Activated naive CD4-positive, alpha-beta T cell treated with anti-CD3 and anti-CD28 coated beads, Interleukin-2, amount 50 U/mL, for 72 hours (primary cell): Measurements from ENCODE around the gene NDUFC1. TPM values are rescaled to one million over a fixed set of nuclear protein-coding genes. Genes with fewer than 3 reads are reported as not detected.
"Not testable (repeated sequence)": the region's sequence is repeated elsewhere in the genome, so short reads cannot be mapped to it uniquely, and the experiment has no call there.

Source experiments
- ATAC-seq, 2 donors: fragments of 150-1000 bp; cut with Tn5 transposase; 2 replicates each; pipeline ENCODE4 v1.10.0; 2021; ENCODE audit warnings: mild to moderate bottlenecking in 2 of 2, moderate library complexity in 2 of 2
- DNase-seq, 2 donors: peaks; one replicate each; pipeline ENCODE4 v3.0.0; 2021 to 2022; ENCODE audit warnings: low spot score in 2 of 2
- H3K27ac Mint-ChIP-seq, 2 donors: one replicate each; pipeline ENCODE4 v1.8.0; 2022; ENCODE audit warnings: mild to moderate bottlenecking in 2 of 2, mixed read lengths in 2 of 2
- H3K36me3 Mint-ChIP-seq, 2 donors: one replicate each; pipeline ENCODE4 v1.8.0; 2022; ENCODE audit warnings: mixed read lengths in 2 of 2
- H3K9me3 Mint-ChIP-seq, 2 donors: one replicate each; pipeline ENCODE4 v1.8.0; 2022; ENCODE audit warnings: mixed read lengths in 2 of 2
- total RNA-seq, 2 donors: library from RNA; stranded (reverse); gene quantifications; one replicate each; pipeline ENCODE4 v1.2.3, GENCODE V29; 2022

The NDUFC1 gene
- 10 to 100 TPM; 29.8 to 47.5 TPM for total RNA-seq

GRCh38 chr4:139301821-139302611 lies at the start of gene NDUFC1:
Gene NDUFC1, minus strand, starts transcription at chr4:139302477. Its CDS starts 6,679 bp downstream, at chr4:139295798.
- DNase-seq: peak; percentile 67 to 70
- Mint-ChIP-seq H3K36me3 (peaks cover 24 to 63% of the 10 kb centered on the region in 2 donors), H3K9me3 (no peaks in the 10 kb centered on the region), H3K27ac (peak within 1 kb of the TSS; percentile 98 to 99)
- peak; percentile 56 to 62 for ATAC-seq

- DNase-seq (no peak), ATAC-seq (no peak)
- Mint-ChIP-seq H3K27ac (no peak overlapping the region), H3K36me3 (peaks cover 6 to 13% of the 10 kb centered on the region in 2 donors), H3K9me3 (no peaks in the 10 kb centered on the region)
Observed at GRCh38 chr4:139337612-139338011, 35.3 kb upstream of the NDUFC1 start.

- ATAC-seq (peak in 1 of 2 donors; percentile 79), DNase-seq (no peak)
- peaks cover 5 to 35% of the 10 kb centered on the region in 2 donors for H3K36me3 Mint-ChIP-seq
- H3K27ac Mint-ChIP-seq: peak overlapping the region in 1 of 2 donors; percentile 41
- H3K9me3 Mint-ChIP-seq: no peaks in the 10 kb centered on the region
Observed at GRCh38 chr4:139333046-139333445, 30.8 kb upstream of the NDUFC1 start.

- DNase-seq: no peak
- Mint-ChIP-seq H3K9me3 (no peaks in the 10 kb centered on the region), H3K27ac (peak overlapping the region; percentile 46 to 57), H3K36me3 (peaks cover 0 to 28% of the 10 kb centered on the region in 2 donors)
- peak; percentile 50 to 55 for ATAC-seq
Observed at GRCh38 chr4:139331185-139331584, 28.9 kb upstream of the NDUFC1 start.

GRCh38 chr4:139330283-139330682 lies 28.0 kb upstream of the NDUFC1 start:
- Mint-ChIP-seq H3K9me3 (no peaks in the 10 kb centered on the region), H3K36me3 (peaks cover 0 to 28% of the 10 kb centered on the region in 2 donors), H3K27ac (peak overlapping the region; percentile 16 to 45)
- DNase-seq (no peak), ATAC-seq (no peak)

GRCh38 chr4:139329665-139330200 lies 27.5 kb upstream of the NDUFC1 start:
- DNase-seq (no peak), ATAC-seq (no peak)
- Mint-ChIP-seq H3K36me3 (peaks cover 0 to 28% of the 10 kb centered on the region in 2 donors), H3K27ac (peak overlapping the region in 1 of 2 donors; percentile 16), H3K9me3 (no peaks in the 10 kb centered on the region)

- no peak for ATAC-seq
- no peak for DNase-seq
- Mint-ChIP-seq H3K36me3 (peaks cover 0 to 44% of the 10 kb centered on the region in 2 donors), H3K9me3 (peaks cover 0 to 20% of the 10 kb centered on the region in 2 donors), H3K27ac (no peak overlapping the region)
Observed at GRCh38 chr4:139324620-139325019, 22.3 kb upstream of the NDUFC1 start.

- H3K27ac Mint-ChIP-seq, DNase-seq, ATAC-seq: not testable (repeated sequence)
- peaks cover 0 to 20% of the 10 kb centered on the region in 2 donors for H3K9me3 Mint-ChIP-seq
- H3K36me3 Mint-ChIP-seq: peaks cover 0 to 26% of the 10 kb centered on the region in 2 donors
Observed at GRCh38 chr4:139322541-139322940, 20.3 kb upstream of the NDUFC1 start.

- H3K36me3 Mint-ChIP-seq: peaks cover 0 to 30% of the 10 kb centered on the region in 2 donors
- H3K27ac Mint-ChIP-seq, DNase-seq, ATAC-seq: not testable (repeated sequence)
- H3K9me3 Mint-ChIP-seq: peaks cover 0 to 20% of the 10 kb centered on the region in 2 donors
Observed at GRCh38 chr4:139322070-139322469, 19.8 kb upstream of the NDUFC1 start.

GRCh38 chr4:139319571-139319970 lies 17.3 kb upstream of the NDUFC1 start:
- peak in 1 of 2 donors; percentile 36 for ATAC-seq
- Mint-ChIP-seq H3K9me3 (peaks cover 0 to 20% of the 10 kb centered on the region in 2 donors), H3K36me3 (peaks cover 0 to 43% of the 10 kb centered on the region in 2 donors), H3K27ac (no peak overlapping the region)
- DNase-seq: no peak

- DNase-seq: no peak
- Mint-ChIP-seq H3K9me3 (peaks cover 0 to 20% of the 10 kb centered on the region in 2 donors), H3K27ac (no peak overlapping the region), H3K36me3 (peaks cover 0 to 43% of the 10 kb centered on the region in 2 donors)
- no peak for ATAC-seq
Observed at GRCh38 chr4:139317635-139318034, 15.4 kb upstream of the NDUFC1 start.

- H3K9me3 Mint-ChIP-seq: peaks cover 0 to 11% of the 10 kb centered on the region in 2 donors
- H3K27ac Mint-ChIP-seq: no peak overlapping the region
- peaks cover 0 to 36% of the 10 kb centered on the region in 2 donors for H3K36me3 Mint-ChIP-seq
- no peak for ATAC-seq
- no peak for DNase-seq
Observed at GRCh38 chr4:139316733-139317132, 14.5 kb upstream of the NDUFC1 start.

GRCh38 chr4:139315221-139315675 lies 13.0 kb upstream of the NDUFC1 start:
- no peak for ATAC-seq
- DNase-seq: no peak
- peaks cover 0 to 6% of the 10 kb centered on the region in 2 donors for H3K9me3 Mint-ChIP-seq
- peaks cover 0 to 25% of the 10 kb centered on the region in 2 donors for H3K36me3 Mint-ChIP-seq
- H3K27ac Mint-ChIP-seq: peak overlapping the region in 1 of 2 donors; percentile 69

- ATAC-seq (no peak), DNase-seq (no peak)
- peak overlapping the region in 1 of 2 donors; percentile 66 for H3K27ac Mint-ChIP-seq
Observed at GRCh38 chr4:139314047-139314800, 11.9 kb upstream of the NDUFC1 start.

GRCh38 chr4:139313414-139313813 lies 11.1 kb upstream of the NDUFC1 start:
- peaks cover 0 to 17% of the 10 kb centered on the region in 2 donors for H3K36me3 Mint-ChIP-seq
- H3K27ac Mint-ChIP-seq: peak overlapping the region; percentile 58 to 66
- DNase-seq, H3K9me3 Mint-ChIP-seq, ATAC-seq: not testable (repeated sequence)

More at GRCh38 chr4:139314047-139314800, 11.9 kb upstream of the NDUFC1 start:
- Mint-ChIP-seq H3K36me3 (peaks cover 0 to 17% of the 10 kb centered on the region in 2 donors), H3K9me3 (no peaks in the 10 kb centered on the region)

GRCh38 chr4:139312552-139313332 lies 10.5 kb upstream of the NDUFC1 start:
- ATAC-seq: no peak
- DNase-seq: no peak
- H3K36me3 Mint-ChIP-seq: peaks cover 0 to 17% of the 10 kb centered on the region in 2 donors
- H3K27ac Mint-ChIP-seq: peak overlapping the region in 1 of 2 donors; percentile 67
- no peaks in the 10 kb centered on the region for H3K9me3 Mint-ChIP-seq
